ENCODE results near the gene USP24.

USP24 gene

GRCh38 chr1:55081188-55081904 is 133.8 kb downstream of the USP24 start:
- 79% methylated on average over 9 of the region's 9 CpGs for WGBS
- peak overlapping the region; percentile 13; the same call in 1 of the 2 replicates for H3K9ac ChIP-seq (ENCODE audit: low read depth, low read length)
- peak overlapping the region; percentile 64 for H3K27ac ChIP-seq (ENCODE audit: low read depth, low read length)
- H3K27me3 ChIP-seq (ENCODE audit: insufficient read depth, low read length), result no peaks in the 10 kb centered on the region
- peaks cover 98% of the 10 kb centered on the region for H3K36me3 ChIP-seq (ENCODE audit: insufficient read depth, low read length)
- no peaks in the 10 kb centered on the region for H3K9me3 ChIP-seq (ENCODE audit: insufficient read depth, low read depth, low read length)
- H3K4me3 ChIP-seq (ENCODE audit: low read length), result no peak overlapping the region
- peaks cover 15% of the 10 kb centered on the region for H3K4me1 ChIP-seq (ENCODE audit: insufficient read depth, low read length)

DNA sequence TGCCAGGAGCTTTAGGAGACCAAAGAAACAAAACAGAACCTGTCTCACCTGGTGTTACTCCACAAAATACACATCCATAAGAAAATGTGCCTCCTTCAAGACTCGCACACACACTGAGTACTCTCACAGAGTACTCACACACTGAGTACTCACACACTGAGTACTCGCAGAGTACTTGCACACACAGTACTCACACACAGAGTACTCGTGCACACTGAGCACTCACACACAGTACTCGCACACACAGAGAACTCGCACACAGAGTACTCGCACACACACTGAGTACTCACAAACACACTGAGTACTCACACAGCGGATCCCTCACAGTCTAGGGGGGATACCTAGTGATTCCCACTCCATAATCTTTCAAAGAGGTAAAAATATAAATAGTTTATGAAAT is 135.5 kb downstream of the USP24 start:
- no peak overlapping the region for H3K4me3 ChIP-seq (ENCODE audit: low read length)
- H3K4me1 ChIP-seq (ENCODE audit: insufficient read depth, low read length), result peaks cover 15% of the 10 kb centered on the region
- H3K36me3 ChIP-seq (ENCODE audit: insufficient read depth, low read length), result peaks cover 98% of the 10 kb centered on the region
- no peak overlapping the region for H3K9ac ChIP-seq (ENCODE audit: low read depth, low read length)
- H3K27ac ChIP-seq (ENCODE audit: low read depth, low read length), result no peak overlapping the region
- no peaks in the 10 kb centered on the region for H3K27me3 ChIP-seq (ENCODE audit: insufficient read depth, low read length)
- no peaks in the 10 kb centered on the region for H3K9me3 ChIP-seq (ENCODE audit: insufficient read depth, low read depth, low read length)
- WGBS, result 88% methylated on average over 7 of the region's 7 CpGs

GRCh38 chr1:55078470-55078869 is 136.7 kb downstream of the USP24 start:
- Histone ChIP-seq H3K27ac (ENCODE audit: low read depth, low read length) (no peak overlapping the region), H3K36me3 (ENCODE audit: insufficient read depth, low read length) (peaks cover 97% of the 10 kb centered on the region), H3K4me3 (ENCODE audit: low read length) (no peak overlapping the region), H3K9ac (ENCODE audit: low read depth, low read length) (no peak overlapping the region), H3K9me3 (ENCODE audit: insufficient read depth, low read depth, low read length) (no peaks in the 10 kb centered on the region), H3K4me1 (ENCODE audit: insufficient read depth, low read length) (peaks cover 15% of the 10 kb centered on the region), H3K27me3 (ENCODE audit: insufficient read depth, low read length) (no peaks in the 10 kb centered on the region)
- 85% methylated on average over 3 of the region's 3 CpGs for WGBS

DNA sequence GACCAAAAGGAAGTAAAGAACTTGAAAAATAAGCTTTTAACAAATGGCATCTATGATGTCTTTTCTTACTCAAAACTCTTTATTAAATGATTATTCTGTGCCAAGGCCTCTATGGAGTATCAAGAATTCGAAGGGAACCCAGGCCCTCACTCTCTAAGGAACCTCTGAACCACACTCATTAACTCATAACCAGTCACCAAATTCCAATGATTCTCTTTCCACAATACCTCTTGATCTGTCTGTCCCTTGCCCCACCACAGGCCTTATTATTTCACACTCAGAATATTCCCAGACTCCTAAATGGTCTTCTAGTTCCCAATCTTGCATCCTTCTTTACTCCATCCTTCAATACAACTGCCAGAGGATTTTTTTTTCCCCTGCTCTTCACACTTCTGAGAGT is 138.8 kb downstream of the USP24 start:
- H3K4me1 ChIP-seq (ENCODE audit: insufficient read depth, low read length), result peaks cover 7% of the 10 kb centered on the region
- H3K9me3 ChIP-seq (ENCODE audit: insufficient read depth, low read depth, low read length), result no peaks in the 10 kb centered on the region
- no peak overlapping the region for H3K9ac ChIP-seq (ENCODE audit: low read depth, low read length)
- H3K27ac ChIP-seq (ENCODE audit: low read depth, low read length), result no peak overlapping the region
- H3K36me3 ChIP-seq (ENCODE audit: insufficient read depth, low read length), result peaks cover 96% of the 10 kb centered on the region
- 98% methylated on average over 1 of the region's 1 CpG for WGBS
- no peaks in the 10 kb centered on the region for H3K27me3 ChIP-seq (ENCODE audit: insufficient read depth, low read length)
- H3K4me3 ChIP-seq (ENCODE audit: low read length), result no peak overlapping the region

- H3K9me3 ChIP-seq (ENCODE audit: insufficient read depth, low read depth, low read length), result no peaks in the 10 kb centered on the region
- H3K36me3 ChIP-seq (ENCODE audit: insufficient read depth, low read length), result peaks cover 96% of the 10 kb centered on the region
- no peaks in the 10 kb centered on the region for H3K27me3 ChIP-seq (ENCODE audit: insufficient read depth, low read length)
- 86% methylated on average over 2 of the region's 2 CpGs for WGBS
- H3K9ac ChIP-seq (ENCODE audit: low read depth, low read length), result no peak overlapping the region
- H3K4me3 ChIP-seq (ENCODE audit: low read length), result no peak overlapping the region
- no peak overlapping the region for H3K27ac ChIP-seq (ENCODE audit: low read depth, low read length)
- H3K4me1 ChIP-seq (ENCODE audit: insufficient read depth, low read length), result no peaks in the 10 kb centered on the region
Observed at GRCh38 chr1:55074455-55074854, 140.7 kb downstream of the USP24 start.

DNA sequence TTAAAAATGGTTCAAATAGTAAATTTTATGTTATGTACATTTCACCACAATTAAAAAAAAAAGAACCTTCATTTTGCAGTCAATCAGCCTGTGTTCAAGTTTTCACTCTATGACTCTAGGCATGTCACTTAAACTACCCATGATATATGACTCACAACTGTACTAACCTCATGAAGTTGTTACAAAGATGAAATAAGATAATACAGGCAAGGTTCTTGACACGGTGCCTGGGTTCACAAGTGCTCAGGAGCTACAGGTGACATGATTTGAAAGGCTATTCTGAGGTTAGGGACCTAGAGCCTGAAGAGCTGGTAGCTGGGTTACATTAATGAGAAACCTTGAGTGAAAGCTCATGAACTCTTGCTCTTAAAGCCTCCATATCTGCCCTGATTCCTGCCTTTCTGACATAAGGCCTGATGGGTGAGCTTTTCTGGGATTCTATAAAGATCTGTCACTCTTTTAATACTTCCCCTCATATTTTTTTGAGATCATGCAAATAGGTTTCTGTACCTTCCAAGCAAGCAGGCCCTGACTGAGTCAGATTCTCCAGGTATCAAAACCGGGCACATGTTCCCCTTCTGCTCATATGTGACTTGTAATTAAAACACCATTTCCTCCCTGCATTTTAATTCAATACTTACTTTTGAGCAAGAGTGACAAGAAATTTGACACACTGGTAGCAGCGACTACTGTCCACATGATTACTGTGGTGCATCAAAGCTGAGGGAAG is 141.8 kb downstream of the USP24 start:
- Histone ChIP-seq H3K27me3 (ENCODE audit: insufficient read depth, low read length) (no peaks in the 10 kb centered on the region), H3K4me3 (ENCODE audit: low read length) (no peak overlapping the region), H3K9ac (ENCODE audit: low read depth, low read length) (no peak overlapping the region), H3K36me3 (ENCODE audit: insufficient read depth, low read length) (peaks cover 98% of the 10 kb centered on the region), H3K27ac (ENCODE audit: low read depth, low read length) (no peak overlapping the region), H3K9me3 (ENCODE audit: insufficient read depth, low read depth, low read length) (no peaks in the 10 kb centered on the region), H3K4me1 (ENCODE audit: insufficient read depth, low read length) (no peaks in the 10 kb centered on the region)
- WGBS, result 98% methylated on average over 3 of the region's 3 CpGs

- no peaks in the 10 kb centered on the region for H3K27me3 ChIP-seq (ENCODE audit: insufficient read depth, low read length)
- WGBS, result 61% methylated on average over 8 of the region's 8 CpGs
- H3K9ac ChIP-seq (ENCODE audit: low read depth, low read length), result no peak overlapping the region
- H3K9me3 ChIP-seq (ENCODE audit: insufficient read depth, low read depth, low read length), result no peaks in the 10 kb centered on the region
- peaks cover 98% of the 10 kb centered on the region for H3K36me3 ChIP-seq (ENCODE audit: insufficient read depth, low read length)
- H3K4me1 ChIP-seq (ENCODE audit: insufficient read depth, low read length), result no peaks in the 10 kb centered on the region
- H3K27ac ChIP-seq (ENCODE audit: low read depth, low read length), result no peak overlapping the region
- no peak overlapping the region for H3K4me3 ChIP-seq (ENCODE audit: low read length)
Observed at GRCh38 chr1:55071477-55071876, 143.7 kb downstream of the USP24 start.

DNA sequence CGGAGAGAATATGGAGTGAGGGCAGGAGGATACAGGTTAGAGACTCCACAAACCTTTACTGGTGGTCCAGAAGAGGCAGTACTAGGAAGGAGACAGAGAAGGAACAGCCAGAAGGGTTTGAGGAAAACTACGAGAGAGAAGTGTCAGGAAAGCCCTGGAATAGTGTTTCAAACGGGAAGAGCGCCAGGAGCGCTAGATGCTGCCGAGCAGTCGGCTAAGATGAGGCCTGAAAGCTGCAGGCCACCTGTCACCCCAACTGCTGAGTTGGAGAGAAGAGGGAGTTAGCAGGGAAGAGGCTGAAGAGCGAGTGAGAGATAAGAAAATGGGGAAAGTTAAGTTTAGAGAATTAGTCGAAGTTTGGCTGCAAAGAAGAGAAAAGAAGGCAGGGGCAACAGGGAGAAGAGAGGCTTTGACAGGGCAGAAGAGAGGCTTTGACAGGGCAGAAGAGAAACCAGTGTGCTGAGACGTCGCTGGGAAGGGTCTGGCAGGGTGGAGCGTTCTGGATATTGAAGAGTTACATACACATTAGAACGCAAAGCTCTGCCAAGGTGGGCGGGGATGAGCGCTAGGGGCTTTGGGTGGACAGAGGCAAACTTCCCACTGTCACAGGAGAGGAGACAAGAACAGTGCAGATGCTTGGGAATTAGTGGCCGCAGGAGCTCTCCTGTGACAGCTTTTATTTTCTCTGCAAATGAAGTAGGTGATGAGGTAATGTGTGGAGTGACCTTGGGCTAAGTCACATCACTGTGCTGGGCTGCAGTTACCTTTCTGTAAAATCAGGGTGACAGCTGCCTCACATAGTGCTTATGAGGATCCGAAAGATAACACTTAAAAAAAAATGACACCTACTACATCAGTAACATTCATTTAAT is 144.6 kb downstream of the USP24 start:
- WGBS, result 93% methylated on average over 17 of the region's 17 CpGs
- H3K9ac ChIP-seq (ENCODE audit: low read depth, low read length), result no peak overlapping the region
- H3K27ac ChIP-seq (ENCODE audit: low read depth, low read length), result no peak overlapping the region
- no peak overlapping the region for H3K4me3 ChIP-seq (ENCODE audit: low read length)
- no peaks in the 10 kb centered on the region for H3K9me3 ChIP-seq (ENCODE audit: insufficient read depth, low read depth, low read length)
- H3K27me3 ChIP-seq (ENCODE audit: insufficient read depth, low read length), result no peaks in the 10 kb centered on the region
- H3K36me3 ChIP-seq (ENCODE audit: insufficient read depth, low read length), result peaks cover 98% of the 10 kb centered on the region
- no peaks in the 10 kb centered on the region for H3K4me1 ChIP-seq (ENCODE audit: insufficient read depth, low read length)

- H3K27ac ChIP-seq (ENCODE audit: low read depth, low read length), result no peak overlapping the region
- H3K27me3 ChIP-seq (ENCODE audit: insufficient read depth, low read length), result no peaks in the 10 kb centered on the region
- no peaks in the 10 kb centered on the region for H3K9me3 ChIP-seq (ENCODE audit: insufficient read depth, low read depth, low read length)
- H3K36me3 ChIP-seq (ENCODE audit: insufficient read depth, low read length), result peaks cover 89% of the 10 kb centered on the region
- WGBS, result 95% methylated on average over 7 of the region's 7 CpGs
- no peaks in the 10 kb centered on the region for H3K4me1 ChIP-seq (ENCODE audit: insufficient read depth, low read length)
- H3K9ac ChIP-seq (ENCODE audit: low read depth, low read length), result no peak overlapping the region
- no peak overlapping the region for H3K4me3 ChIP-seq (ENCODE audit: low read length)
Observed at GRCh38 chr1:55069280-55069679, 145.9 kb downstream of the USP24 start.

DNA sequence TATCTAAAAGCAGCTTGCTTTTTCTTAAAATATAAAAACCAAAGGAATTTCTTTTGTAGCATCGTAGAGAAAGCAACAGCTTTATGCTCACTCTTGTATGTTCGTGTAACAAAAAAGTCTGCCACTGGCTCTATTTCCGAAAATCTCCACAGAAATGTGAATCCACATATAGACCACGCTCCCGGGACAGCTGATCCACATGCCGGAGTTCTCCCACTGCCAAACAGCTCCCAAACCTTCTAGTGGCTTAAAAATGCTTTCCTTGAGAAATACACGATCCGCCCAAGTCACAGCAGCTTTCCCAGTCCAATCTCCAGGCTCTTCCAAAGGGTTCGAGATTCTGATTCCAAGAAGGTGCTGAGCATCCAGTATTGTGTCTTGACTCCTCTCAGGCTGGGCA is 146.5 kb downstream of the USP24 start:
- WGBS, result 96% methylated on average over 9 of the region's 9 CpGs
- peaks cover 82% of the 10 kb centered on the region for H3K36me3 ChIP-seq (ENCODE audit: insufficient read depth, low read length)
- no peaks in the 10 kb centered on the region for H3K4me1 ChIP-seq (ENCODE audit: insufficient read depth, low read length)
- no peak overlapping the region for H3K27ac ChIP-seq (ENCODE audit: low read depth, low read length)
- no peak overlapping the region for H3K4me3 ChIP-seq (ENCODE audit: low read length)
- H3K27me3 ChIP-seq (ENCODE audit: insufficient read depth, low read length), result no peaks in the 10 kb centered on the region
- no peak overlapping the region for H3K9ac ChIP-seq (ENCODE audit: low read depth, low read length)
- no peaks in the 10 kb centered on the region for H3K9me3 ChIP-seq (ENCODE audit: insufficient read depth, low read depth, low read length)

DNA sequence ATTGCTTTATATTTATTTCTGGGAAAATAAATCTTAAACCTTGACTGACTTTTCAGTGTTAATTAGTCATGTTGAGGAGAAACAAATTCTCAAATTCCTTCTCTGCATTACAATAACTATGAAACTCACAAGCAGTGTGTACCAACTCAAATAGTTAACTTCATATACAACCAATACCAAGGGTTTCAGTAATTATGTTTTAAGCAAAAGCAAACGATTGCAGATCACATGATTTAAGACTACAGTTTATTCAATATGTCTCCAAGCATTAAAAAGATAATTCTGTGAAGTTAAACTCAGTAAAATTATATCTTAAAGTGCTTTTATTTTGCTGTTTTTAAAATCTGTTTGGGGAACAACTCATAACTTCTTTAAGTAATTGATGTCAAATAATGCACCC is 147.2 kb downstream of the USP24 start:
- no peaks in the 10 kb centered on the region for H3K27me3 ChIP-seq (ENCODE audit: insufficient read depth, low read length)
- WGBS, result 100% methylated on average over 1 of the region's 1 CpG
- H3K9ac ChIP-seq (ENCODE audit: low read depth, low read length), result no peak overlapping the region
- no peaks in the 10 kb centered on the region for H3K9me3 ChIP-seq (ENCODE audit: insufficient read depth, low read depth, low read length)
- H3K4me3 ChIP-seq (ENCODE audit: low read length), result no peak overlapping the region
- H3K27ac ChIP-seq (ENCODE audit: low read depth, low read length), result no peak overlapping the region
- H3K36me3 ChIP-seq (ENCODE audit: insufficient read depth, low read length), result peaks cover 75% of the 10 kb centered on the region
- H3K4me1 ChIP-seq (ENCODE audit: insufficient read depth, low read length), result no peaks in the 10 kb centered on the region

All from HUES64 (cell line).